OCI-LY7 (cell line): ENCODE results near the gene RAB11FIP5. TPM values are rescaled to one million over a fixed set of nuclear protein-coding genes. Genes with fewer than 3 reads are reported as not detected.
A peak's percentile ranks its signal among the peaks of the same experiment; 100 is the strongest.

Experiments
- BruUV-seq: library from RNA; stranded (reverse); fragments of 400-500 nt; replicated peaks from 2 replicates; lab custom pipeline; 2021; lab: Mats Ljungman, UMichigan
- CTCF ChIA-PET: fragments of 300-600 bp; sonication (Branson Sonifier 250); formaldehyde crosslinking; loops from one replicate; lab custom pipeline; 2022; ENCODE audit warnings: antibody characterized with exemption; ENCODE audit not compliant: unreplicated experiment; lab: Charles Lee
- POLR2A ChIA-PET: fragments of 300-600 bp; sonication (Branson Sonifier 250); formaldehyde crosslinking; loops from one replicate; lab custom pipeline; 2022; ENCODE audit warnings: antibody characterized with exemption; lab: Charles Lee
- DNase-seq: peaks from one replicate; pipeline ENCODE4 v3.0.0-alpha.2; 2015; ENCODE audit warnings: low spot score
- H2AFZ ChIP-seq: fragments of 200-600 bp; sonication (generic), shearing (Covaris generic); 2 replicates; pipeline ENCODE4 v1.6.1; 2014; ENCODE audit warnings: mild to moderate bottlenecking, antibody characterized with exemption, low read length, moderate library complexity
- H3K27ac ChIP-seq: fragments of 200-600 bp; sonication (generic); 2 replicates; pipeline ENCODE4 v1.5.1; 2014; ENCODE audit warnings: mixed run types, low read depth, mild to moderate bottlenecking, moderate library complexity, low read length, inconsistent platforms; ENCODE audit not compliant: poor library complexity, severe bottlenecking
- H3K36me3 ChIP-seq: fragments of 200-600 bp; sonication (generic); 2 replicates; pipeline ENCODE4 v1.6.1; 2014; ENCODE audit warnings: mild to moderate bottlenecking, antibody characterized with exemption, low read length, moderate library complexity, mixed read lengths; ENCODE audit not compliant: insufficient read depth
- H3K4me1 ChIP-seq: fragments of 200-600 bp; sonication (generic); 2 replicates; pipeline ENCODE4 v1.5.1; 2014; ENCODE audit warnings: mild to moderate bottlenecking, low read length; ENCODE audit not compliant: insufficient read depth, poor library complexity, severe bottlenecking
- H3K4me2 ChIP-seq: fragments of 200-600 bp; sonication (generic); 2 replicates; pipeline ENCODE4 v1.6.1; 2014; ENCODE audit warnings: mild to moderate bottlenecking, low read length
- H3K4me3 ChIP-seq: fragments of 200-600 bp; sonication (generic); 2 replicates; pipeline ENCODE4 v1.5.1; 2014; ENCODE audit warnings: mild to moderate bottlenecking, low read depth, low read length; ENCODE audit not compliant: poor library complexity, severe bottlenecking
- H3K79me2 ChIP-seq: fragments of 200-600 bp; sonication (generic); 2 replicates; pipeline ENCODE4 v1.6.1; 2016; ENCODE audit warnings: low read depth, mild to moderate bottlenecking, low read length, moderate library complexity, mixed read lengths; ENCODE audit not compliant: insufficient read depth
- H3K9me2 ChIP-seq: fragments of 200-600 bp; sonication (generic); 2 replicates; pipeline ENCODE4 v1.6.1; 2016; ENCODE audit warnings: mild to moderate bottlenecking, low read length, mixed read lengths; ENCODE audit not compliant: insufficient read depth
- H3K9me3 ChIP-seq: fragments of 200-600 bp; sonication (generic); 2 replicates; pipeline ENCODE4 v1.6.1; 2014; ENCODE audit warnings: mild to moderate bottlenecking, mixed run types, low read length, mixed read lengths
- H4K20me1 ChIP-seq: fragments of 200-600 bp; sonication (generic); 2 replicates; pipeline ENCODE4 v1.6.1; 2014; ENCODE audit warnings: mild to moderate bottlenecking, antibody characterized with exemption, low read length, moderate library complexity, mixed read lengths; ENCODE audit not compliant: insufficient read depth
- CTCF ChIP-seq: fragments of 200-600 bp; sonication (generic); conservative IDR thresholded peaks from 2 replicates; pipeline ENCODE4 v1.5.1; 2014; ENCODE audit warnings: mild to moderate bottlenecking, antibody characterized with exemption, low read length, moderate library complexity, mixed read lengths
- EZH2phosphoT487 ChIP-seq: fragments of 200-600 bp; sonication (generic); IDR thresholded peaks from 2 replicates; pipeline ENCODE4 v1.6.1; 2018; ENCODE audit warnings: low read depth, borderline replicate concordance, mild to moderate bottlenecking, mixed run types, antibody characterized with exemption, low read length, moderate library complexity, mixed read lengths
- intact Hi-C: fragments of 100-400 bp; cut with micrococcal nuclease; formaldehyde crosslinking; loops from one replicate; pipeline ENCODE4 v1.10.0; 2022; ENCODE audit not compliant: unreplicated experiment
- total RNA-seq, 2 experiments: library from RNA; depleted of rRNA in 1 of 2; stranded (reverse); fragments of >200 nt in 1 of 2; shearing (Covaris generic) in 1 of 2; gene quantifications; 2 replicates each; pipeline ENCODE4 v1.2.3, GENCODE V29; 2014 to 2022

Gene RAB11FIP5
- total RNA-seq, 2 experiments from 2014 or later = 0.13 TPM; not detected in 1

GRCh38 chr2:73087311-73087710, 25.4 kb downstream of the RAB11FIP5 start:
- intact Hi-C loops = no loop called here
- no peak for DNase-seq
- no peak overlapping the region for H3K4me2 ChIP-seq
- H3K9me3 ChIP-seq = no peaks in the 10 kb centered on the region
- no TSS peak for BruUV-seq
- no peak overlapping the region for H2AFZ ChIP-seq
- TF ChIP-seq EZH2phosphoT487 (no peak), CTCF (no peak)
- no peaks in the 10 kb centered on the region for H3K9me2 ChIP-seq
- H3K4me3 ChIP-seq = no peak overlapping the region
- no peaks in the 10 kb centered on the region for H4K20me1 ChIP-seq
- ChIA-PET POLR2A (no interaction called here), CTCF (no interaction called here)
- H3K79me2 ChIP-seq = no peaks in the 10 kb centered on the region
- H3K27ac ChIP-seq = no peak overlapping the region
- H3K4me1 ChIP-seq = no peaks in the 10 kb centered on the region
- no peaks in the 10 kb centered on the region for H3K36me3 ChIP-seq

- no peaks in the 10 kb centered on the region for H3K79me2 ChIP-seq
Observed at GRCh38 chr2:73085691-73086090, 27.1 kb downstream of the RAB11FIP5 start.

More at GRCh38 chr2:73085691-73086090, 27.1 kb downstream of the RAB11FIP5 start:
- intact Hi-C loops = loop anchor here (1.0 kb wide), 3 partner anchors 79 to 127 kb away; no protein-coding TSS in a partner anchor
- Histone ChIP-seq H3K4me3 (no peak overlapping the region), H3K9me3 (no peaks in the 10 kb centered on the region), H3K36me3 (no peaks in the 10 kb centered on the region), H3K4me1 (no peaks in the 10 kb centered on the region), H3K4me2 (no peak overlapping the region), H3K27ac (no peak overlapping the region), H2AFZ (no peak overlapping the region), H4K20me1 (no peaks in the 10 kb centered on the region), H3K9me2 (no peaks in the 10 kb centered on the region)
- CTCF ChIA-PET = interaction anchor here (1.0 to 1.5 kb wide), 2 partner anchors 91 to 129 kb away, joined by 3 to 4 read pairs; no protein-coding TSS in a partner anchor
- DNase-seq = peak; percentile 76
- TF ChIP-seq CTCF = peak; percentile 90
- TF ChIP-seq EZH2phosphoT487 = no peak
- no TSS peak for BruUV-seq
- POLR2A ChIA-PET = no interaction called here
